ENCODE data around the gene HOOK1. TPM values are rescaled to one million over a fixed set of nuclear protein-coding genes. Genes with fewer than 3 reads are reported as not detected.

The HOOK1 gene
- total RNA-seq, 1 experiment from 2014 or later, result 272 TPM

DNA sequence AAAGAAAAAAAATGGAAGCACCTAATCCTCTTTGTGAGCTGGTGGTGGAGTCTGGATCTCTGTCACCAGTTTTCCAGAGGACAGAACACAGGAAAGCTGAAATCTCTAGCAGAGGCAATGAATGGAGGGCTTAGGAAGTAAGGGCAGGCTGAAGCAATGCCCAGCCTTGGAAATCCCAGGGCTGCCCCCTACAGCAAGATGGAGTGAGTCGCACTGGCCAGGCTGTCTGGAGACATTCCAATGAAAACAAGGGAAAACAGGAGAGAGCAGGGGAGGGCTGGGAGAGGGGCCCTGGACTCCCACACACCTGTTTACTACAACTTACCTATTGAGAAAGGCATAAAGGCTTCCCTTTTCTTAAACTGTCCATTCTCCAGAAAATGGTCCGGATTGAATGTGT lies 85.9 kb downstream of the HOOK1 start:
- intact Hi-C loops (cut with micrococcal nuclease; ENCODE audit: unreplicated experiment), result no loop called here
- ChIA-PET POLR2A (ENCODE audit: low non-redundant PET) (no interaction called here), CTCF (no interaction called here)
- no TSS peak for BruUV-seq (replicated peaks)
- no peaks in the 10 kb centered on the region for H3K9me3 ChIP-seq (ENCODE audit: low read depth, low read length, poor library complexity, severe bottlenecking)
- H3K4me1 ChIP-seq (ENCODE audit: insufficient read depth, low read length, poor library complexity, severe bottlenecking), result no peaks in the 10 kb centered on the region
- H3K36me3 ChIP-seq (ENCODE audit: insufficient read depth, low read length, poor library complexity, severe bottlenecking), result no peaks in the 10 kb centered on the region
- TF ChIP-seq EZH2 (IDR thresholded peaks at IDR 0.05; ENCODE audit: borderline replicate concordance, low read depth, low read length, poor library complexity, severe bottlenecking), result no peak
- TF ChIP-seq, protein P1, sequence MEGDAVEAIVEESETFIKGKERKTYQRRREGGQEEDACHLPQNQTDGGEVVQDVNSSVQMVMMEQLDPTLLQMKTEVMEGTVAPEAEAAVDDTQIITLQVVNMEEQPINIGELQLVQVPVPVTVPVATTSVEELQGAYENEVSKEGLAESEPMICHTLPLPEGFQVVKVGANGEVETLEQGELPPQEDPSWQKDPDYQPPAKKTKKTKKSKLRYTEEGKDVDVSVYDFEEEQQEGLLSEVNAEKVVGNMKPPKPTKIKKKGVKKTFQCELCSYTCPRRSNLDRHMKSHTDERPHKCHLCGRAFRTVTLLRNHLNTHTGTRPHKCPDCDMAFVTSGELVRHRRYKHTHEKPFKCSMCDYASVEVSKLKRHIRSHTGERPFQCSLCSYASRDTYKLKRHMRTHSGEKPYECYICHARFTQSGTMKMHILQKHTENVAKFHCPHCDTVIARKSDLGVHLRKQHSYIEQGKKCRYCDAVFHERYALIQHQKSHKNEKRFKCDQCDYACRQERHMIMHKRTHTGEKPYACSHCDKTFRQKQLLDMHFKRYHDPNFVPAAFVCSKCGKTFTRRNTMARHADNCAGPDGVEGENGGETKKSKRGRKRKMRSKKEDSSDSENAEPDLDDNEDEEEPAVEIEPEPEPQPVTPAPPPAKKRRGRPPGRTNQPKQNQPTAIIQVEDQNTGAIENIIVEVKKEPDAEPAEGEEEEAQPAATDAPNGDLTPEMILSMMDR (conservative IDR thresholded peaks at IDR 0.05; ENCODE audit: low read depth, low read length), result peak; percentile 41
- no peak overlapping the region for H3K4me3 ChIP-seq (ENCODE audit: low read depth, low read length, poor library complexity, severe bottlenecking)
- H3K27me3 ChIP-seq (replicated peaks; ENCODE audit: insufficient read depth, low read depth, low read length, poor library complexity), result no peaks in the 10 kb centered on the region
- DNase-seq (ENCODE audit: low spot score), result peak; percentile 22
- H3K27ac ChIP-seq (ENCODE audit: low read depth, low read length, poor library complexity, severe bottlenecking), result no peak overlapping the region

DNA sequence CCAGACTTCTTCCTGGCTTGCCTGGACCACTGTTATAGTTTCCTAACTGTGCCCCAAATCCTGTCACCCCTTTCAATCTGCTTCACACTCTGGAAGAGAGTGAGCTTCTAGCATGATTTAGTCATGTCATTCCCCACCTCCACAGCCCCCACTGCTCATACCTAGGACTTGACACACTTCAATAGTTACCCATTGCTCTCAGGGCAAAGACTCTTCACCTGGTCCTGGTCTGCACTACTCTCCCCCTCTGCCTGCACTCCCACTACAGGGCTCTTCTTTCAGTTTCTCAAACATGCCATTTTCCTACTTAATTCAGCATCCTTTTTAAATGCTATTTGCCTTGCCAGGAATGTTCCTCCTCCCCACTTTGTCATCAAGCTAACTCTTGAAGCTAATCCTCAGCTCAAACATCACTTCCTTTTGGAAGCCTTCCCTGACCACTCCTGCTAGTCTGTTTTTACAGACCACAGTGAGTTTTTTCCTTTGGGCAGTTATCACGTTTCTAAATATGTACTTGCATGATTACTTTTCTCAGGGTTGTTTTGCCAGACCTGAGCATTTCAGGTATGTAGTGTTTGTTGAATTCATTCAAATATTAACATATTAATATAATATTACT lies 87.1 kb downstream of the HOOK1 start:
- ChIA-PET CTCF (interaction anchor here (1.6 kb wide), 1 partner anchor 46 kb away, joined by 10 read pairs; no protein-coding TSS in a partner anchor), POLR2A (ENCODE audit: low non-redundant PET) (no interaction called here)
- intact Hi-C loops (cut with micrococcal nuclease; ENCODE audit: unreplicated experiment), result loop anchor here (2.0 kb wide), 1 partner anchor 45 kb away; no protein-coding TSS in a partner anchor
- DNase-seq (ENCODE audit: low spot score), result peak; percentile 23
- BruUV-seq (replicated peaks), result no TSS peak
- no peaks in the 10 kb centered on the region for H3K9me3 ChIP-seq (ENCODE audit: low read depth, low read length, poor library complexity, severe bottlenecking)
- H3K4me1 ChIP-seq (ENCODE audit: insufficient read depth, low read length, poor library complexity, severe bottlenecking), result no peaks in the 10 kb centered on the region
- H3K27me3 ChIP-seq (replicated peaks; ENCODE audit: insufficient read depth, low read depth, low read length, poor library complexity), result no peaks in the 10 kb centered on the region
- no peak overlapping the region for H3K4me3 ChIP-seq (ENCODE audit: low read depth, low read length, poor library complexity, severe bottlenecking)
- no peak overlapping the region for H3K27ac ChIP-seq (ENCODE audit: low read depth, low read length, poor library complexity, severe bottlenecking)
- H3K36me3 ChIP-seq (ENCODE audit: insufficient read depth, low read length, poor library complexity, severe bottlenecking), result no peaks in the 10 kb centered on the region
- no peak for TF ChIP-seq EZH2 (IDR thresholded peaks at IDR 0.05; ENCODE audit: borderline replicate concordance, low read depth, low read length, poor library complexity, severe bottlenecking)
- TF ChIP-seq, protein P1 (conservative IDR thresholded peaks at IDR 0.05; ENCODE audit: low read depth, low read length), result no peak

DNA sequence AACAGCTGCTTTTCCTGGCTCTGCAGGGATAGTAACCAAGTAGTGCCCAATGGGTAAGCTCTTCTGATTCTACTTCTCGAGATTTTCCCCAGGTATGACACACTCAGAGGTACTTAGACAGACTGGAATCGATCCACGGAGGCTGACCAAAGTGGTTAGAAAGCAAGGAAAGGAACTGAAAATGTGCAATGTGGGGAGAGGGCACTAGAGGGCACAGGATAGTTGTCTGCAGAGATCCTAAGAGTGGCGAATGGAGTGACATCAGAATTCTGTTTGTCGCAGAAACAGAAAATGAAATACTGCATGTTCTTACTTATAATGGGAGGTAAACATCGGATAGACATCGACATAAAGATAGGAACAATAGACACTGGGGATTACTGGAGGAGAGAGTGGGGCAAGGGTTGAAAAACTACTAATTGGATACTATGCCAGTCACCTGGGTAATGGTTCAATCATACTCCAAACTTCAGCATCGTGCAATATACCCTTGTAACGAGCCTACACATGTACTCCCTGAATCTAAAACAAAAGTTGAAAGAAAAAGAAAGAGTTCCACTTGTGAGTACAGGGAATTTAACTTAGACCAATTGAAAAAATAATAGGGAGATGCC lies 88.5 kb downstream of the HOOK1 start:
- ChIA-PET POLR2A (ENCODE audit: low non-redundant PET) (no interaction called here), CTCF (interaction anchor here (1.6 kb wide), 1 partner anchor 44 kb away, joined by 10 read pairs; no protein-coding TSS in a partner anchor)
- Histone ChIP-seq H3K4me1 (ENCODE audit: insufficient read depth, low read length, poor library complexity, severe bottlenecking) (no peaks in the 10 kb centered on the region), H3K27ac (ENCODE audit: low read depth, low read length, poor library complexity, severe bottlenecking) (no peak overlapping the region), H3K4me3 (ENCODE audit: low read depth, low read length, poor library complexity, severe bottlenecking) (no peak overlapping the region), H3K9me3 (ENCODE audit: low read depth, low read length, poor library complexity, severe bottlenecking) (no peaks in the 10 kb centered on the region), H3K36me3 (ENCODE audit: insufficient read depth, low read length, poor library complexity, severe bottlenecking) (no peaks in the 10 kb centered on the region), H3K27me3 (replicated peaks; ENCODE audit: insufficient read depth, low read depth, low read length, poor library complexity) (no peaks in the 10 kb centered on the region)
- BruUV-seq (replicated peaks), result no TSS peak
- intact Hi-C loops (cut with micrococcal nuclease; ENCODE audit: unreplicated experiment), result loop anchor here (2.0 kb wide), 1 partner anchor 44 kb away; no protein-coding TSS in a partner anchor
- DNase-seq (ENCODE audit: low spot score), result peak; percentile 61
- TF ChIP-seq EZH2 (IDR thresholded peaks at IDR 0.05; ENCODE audit: borderline replicate concordance, low read depth, low read length, poor library complexity, severe bottlenecking), result no peak
- TF ChIP-seq, protein P1 (conservative IDR thresholded peaks at IDR 0.05; ENCODE audit: low read depth, low read length), result peak; percentile 73

All from A673 (cell line).